Endothelial cell of umbilical vein (primary cell): ENCODE measurements around the gene LTA4H. TPM values are rescaled to one million over a fixed set of nuclear protein-coding genes. Genes with fewer than 3 reads are reported as not detected.

ENCODE experiments used
- BruUV-seq: library from RNA; stranded (reverse); fragments of 400-500 nt; replicated peaks from 2 replicates; lab custom pipeline; 2021; lab: Mats Ljungman, UMichigan
- CTCF ChIA-PET: fragments of 300-600, 350-600 bp; sonication (Branson Sonifier 250); formaldehyde crosslinking; loops from one replicate; lab custom pipeline; 2021; ENCODE audit warnings: antibody characterized with exemption, inconsistent platforms; lab: Charles Lee
- POLR2A ChIA-PET: fragments of 300-600, 350-600 bp; sonication (Branson Sonifier 250); formaldehyde crosslinking; loops from one replicate; lab custom pipeline; 2021; ENCODE audit warnings: antibody characterized with exemption, inconsistent platforms; lab: Charles Lee
- DNase-seq: peaks from one replicate; pipeline ENCODE4 v3.0.0-alpha.2; 2011; ENCODE audit warnings: low read depth, low spot score
- FAIRE-seq: peaks from 2 replicates; lab custom pipeline; 2011; peaks lifted over from hg19 to GRCh38; lab: Jason Lieb, UNC
- H2AFZ ChIP-seq: 2 replicates; pipeline ENCODE4 v1.6.0; 2012; ENCODE audit warnings: low read depth, low read length, control low read depth, inconsistent platforms
- H3K27ac ChIP-seq: 2 replicates; pipeline ENCODE4 v1.5.1; 2011; ENCODE audit warnings: low read depth, mild to moderate bottlenecking, control low read depth, low read length, moderate library complexity; ENCODE audit not compliant: insufficient read depth
- H3K27me3 ChIP-seq, 2 experiments: 2 replicates each; pipeline versions ENCODE4 v1.6.0 to v1.6.1; 2011; ENCODE audit warnings: low read length in 2 of 2, mixed read lengths in 1 of 2; ENCODE audit not compliant: control insufficient read depth in 2 of 2, insufficient read depth in 2 of 2
- H3K36me3 ChIP-seq, 2 experiments: 2 replicates in 1 of 2; 3 replicates in 1 of 2; pipeline ENCODE4 v1.5.1; 2011; ENCODE audit warnings: low read length in 2 of 2, mild to moderate bottlenecking in 1 of 2, moderate library complexity in 1 of 2; ENCODE audit not compliant: control insufficient read depth in 2 of 2, insufficient read depth in 2 of 2; ENCODE audit errors: extremely low read depth in 1 of 2
- H3K4me1 ChIP-seq: 3 replicates; pipeline ENCODE4 v1.5.1; 2011; ENCODE audit warnings: mild to moderate bottlenecking, low read length; ENCODE audit not compliant: control insufficient read depth, insufficient read depth; ENCODE audit errors: extremely low read depth
- H3K4me2 ChIP-seq: 2 replicates; pipeline ENCODE4 v1.6.1; 2011; ENCODE audit warnings: low read length, control low read depth, mixed read lengths; ENCODE audit not compliant: insufficient read depth
- H3K4me3 ChIP-seq, 3 experiments: fragments of 200-600 bp in 1 of 3; sonication (generic), shearing (Covaris generic) in 1 of 3; replicated peaks in 1 of 3; 2 replicates each; pipeline ENCODE4 v1.5.1; 2011 to 2016; ENCODE audit warnings: control low read depth in 3 of 3, low read length in 3 of 3, mild to moderate bottlenecking in 2 of 3, inconsistent platforms in 1 of 3, low read depth in 1 of 3, moderate library complexity in 1 of 3; ENCODE audit not compliant: insufficient read depth in 1 of 3
- H3K79me2 ChIP-seq: 2 replicates; pipeline ENCODE4 v1.6.0; 2012; ENCODE audit warnings: low read length, inconsistent platforms; ENCODE audit not compliant: control insufficient read depth, insufficient read depth
- H3K9ac ChIP-seq: replicated peaks from 2 replicates; pipeline ENCODE3; 2011; ENCODE audit warnings: low read length, control low read depth; ENCODE audit not compliant: insufficient read depth; ENCODE audit errors: extremely low read depth
- H3K9me1 ChIP-seq: replicated peaks from 3 replicates; pipeline ENCODE4 v1.6.0; 2011; ENCODE audit warnings: mild to moderate bottlenecking, low read length; ENCODE audit not compliant: control insufficient read depth, insufficient read depth; ENCODE audit errors: extremely low read depth
- H3K9me3 ChIP-seq: replicated peaks from 2 replicates; pipeline ENCODE4 v1.5.1; 2012; ENCODE audit warnings: low read length, inconsistent platforms; ENCODE audit not compliant: control insufficient read depth, insufficient read depth
- H4K20me1 ChIP-seq: replicated peaks from 2 replicates; pipeline ENCODE3; 2011; ENCODE audit warnings: mild to moderate bottlenecking, low read length; ENCODE audit not compliant: control insufficient read depth, insufficient read depth; ENCODE audit errors: extremely low read depth
- CTCF ChIP-seq, 2 donors: IDR thresholded peaks; 1 replicate in 1 of 2; 2 replicates in 1 of 2; pipeline ENCODE4 v1.5.1; 2011; ENCODE audit warnings: low read length in 2 of 2, mild to moderate bottlenecking in 2 of 2, moderate library complexity in 2 of 2, control low read depth in 1 of 2, inconsistent platforms in 1 of 2, low read depth in 1 of 2; ENCODE audit not compliant: insufficient read depth in 1 of 2; ENCODE audit errors: extremely low read depth in 1 of 2
- EZH2 ChIP-seq: IDR thresholded peaks from 2 replicates; pipeline ENCODE4 v1.6.1; 2012; ENCODE audit warnings: borderline replicate concordance, low read depth, mild to moderate bottlenecking, moderate library complexity, low read length, inconsistent platforms; ENCODE audit not compliant: severe bottlenecking
- FOS ChIP-seq: IDR thresholded peaks from 2 replicates; pipeline ENCODE4 v1.6.1; 2011; ENCODE audit warnings: mild to moderate bottlenecking, low read length, moderate library complexity, borderline replicate concordance; ENCODE audit not compliant: insufficient read depth
- GATA2 ChIP-seq: IDR thresholded peaks from 2 replicates; pipeline ENCODE4 v1.7.0; 2011; ENCODE audit warnings: low read depth, mild to moderate bottlenecking, moderate library complexity, mixed read lengths, low read length; ENCODE audit not compliant: insufficient read length, insufficient read depth
- JUN ChIP-seq: IDR thresholded peaks from 2 replicates; pipeline ENCODE4 v1.6.1; 2011; ENCODE audit warnings: borderline replicate concordance, low read depth; ENCODE audit not compliant: insufficient read length, insufficient read depth
- MAX ChIP-seq: IDR thresholded peaks from 2 replicates; pipeline ENCODE4 v1.6.1; 2011; ENCODE audit not compliant: insufficient read depth, insufficient read length
- MYC ChIP-seq: IDR thresholded peaks from one replicate; pipeline ENCODE4 v1.6.1; 2011; ENCODE audit warnings: mild to moderate bottlenecking, low read depth, low read length
- POLR2A ChIP-seq: IDR thresholded peaks from 2 replicates; pipeline ENCODE4 v1.6.1; 2012; ENCODE audit warnings: low read depth, mild to moderate bottlenecking, control low read depth, low read length
- POLR2AphosphoS5 ChIP-seq: IDR thresholded peaks from 2 replicates; pipeline ENCODE4 v1.6.1; 2012; ENCODE audit warnings: low read depth, mild to moderate bottlenecking, control low read depth, low read length, moderate library complexity; ENCODE audit not compliant: insufficient read depth
- dilution Hi-C: fragments of 300-500 bp; cut with MboI; formaldehyde crosslinking; loops from one replicate; pipeline ENCODE4 v1.15.0; 2019; ENCODE audit warnings: low sequenced_read_pairs; ENCODE audit not compliant: extremely low pct_ligation_motif_present
- intact Hi-C: fragments of 100-400 bp; cut with micrococcal nuclease; formaldehyde crosslinking; loops from one replicate; pipeline ENCODE4 v1.10.0; 2022
- polyA plus RNA-seq, 4 experiments: library from polyadenylated mRNA; depleted of rRNA in 3 of 4; stranded (reverse) in 3 of 4; unstranded in 1 of 4; fragments of >200 nt; gene quantifications; 2 replicates each; pipeline versions ENCODE4 v1.2.1 to v1.2.3, GENCODE V29; 2011 to 2012; ENCODE audit warnings: missing spikeins in 1 of 4
- total RNA-seq: library from RNA; stranded (reverse); gene quantifications from 2 replicates; pipeline ENCODE4 v1.2.3, GENCODE V29; 2021

The LTA4H gene
- total and polyA plus RNA-seq, 2 donors (not counting 3 experiments of a cell fraction or from before 2014, with no cell fraction given) = 77.1 to 85.2 TPM

- BruUV-seq = no TSS peak
- TF ChIP-seq EZH2 (no peak), GATA2 (no peak), MAX (no peak), JUN (no peak), CTCF (IDR thresholded peaks at IDR 0.05; ENCODE audit: extremely low read depth in 1 of 2, insufficient read depth in 1 of 2, low read depth in 1 of 2, low read length in 2 of 2) (no peak), POLR2AphosphoS5 (no peak), MYC (no peak), FOS (no peak), POLR2A (no peak)
- POLR2A ChIA-PET = no interaction called here
Measured at GRCh38 chr12:96064271-96064670, 28.9 kb upstream of the LTA4H start.

More at GRCh38 chr12:96064271-96064670, 28.9 kb upstream of the LTA4H start:
- no peaks in the 10 kb centered on the region for H3K9me1 ChIP-seq
- H3K4me2 ChIP-seq = no peak overlapping the region
- CTCF ChIA-PET = interaction anchor here (0.8 to 9.7 kb wide), 10 partner anchors 14 to 452 kb away, joined by 3 to 79 read pairs (median 4); no protein-coding TSS in a partner anchor
- no peaks in the 10 kb centered on the region for H3K27me3 ChIP-seq
- no peak overlapping the region for H3K4me3 ChIP-seq
- H3K36me3 ChIP-seq = no peaks in the 10 kb centered on the region
- peaks cover 3% of the 10 kb centered on the region for H3K4me1 ChIP-seq
- no peak for DNase-seq
- H3K79me2 ChIP-seq = no peaks in the 10 kb centered on the region
- dilution Hi-C loops (no loop called here), intact Hi-C loops (no loop called here)
- H2AFZ ChIP-seq = no peak overlapping the region
- no peaks in the 10 kb centered on the region for H4K20me1 ChIP-seq
- no peak for FAIRE-seq
- H3K9me3 ChIP-seq = no peaks in the 10 kb centered on the region
- H3K9ac ChIP-seq = no peak overlapping the region
- H3K27ac ChIP-seq = no peak overlapping the region
